Activated B cell treated with CpG ODN at 0.5 μM for 24 hours (primary cell): Measurements from ENCODE around the gene ACOT9. TPM values are rescaled to one million over a fixed set of nuclear protein-coding genes. Genes with fewer than 3 reads are reported as not detected.
"Not testable (repeated sequence)": the region's sequence is repeated elsewhere in the genome, so short reads cannot be mapped to it uniquely, and the experiment has no call there.

ENCODE experiments used
- ATAC-seq: fragments of 200-7000 bp; cut with Tn5 transposase; one replicate; pipeline ENCODE4 v1.10.0; 2021; ENCODE audit warnings: low read depth, mild to moderate bottlenecking, moderate library complexity
- CTCF ChIA-PET: fragments of 350-600 bp; sonication (Branson Sonifier 250); formaldehyde crosslinking; loops from one replicate; lab custom pipeline; 2021; ENCODE audit warnings: antibody characterized with exemption; lab: Charles Lee
- POLR2A ChIA-PET: fragments of 350-600 bp; sonication (Branson Sonifier 250); formaldehyde crosslinking; loops from one replicate; lab custom pipeline; 2021; ENCODE audit warnings: antibody characterized with exemption; lab: Charles Lee
- DNase-seq: peaks from one replicate; pipeline ENCODE4 v3.0.0; 2022
- H3K27ac Mint-ChIP-seq: one replicate; pipeline ENCODE4 v1.8.0; 2020; ENCODE audit warnings: mixed read lengths
- H3K27me3 Mint-ChIP-seq: one replicate; pipeline ENCODE4 v1.8.0; 2021; ENCODE audit warnings: mixed read lengths
- H3K36me3 Mint-ChIP-seq: one replicate; pipeline ENCODE4 v1.8.0; 2021; ENCODE audit warnings: low read depth, mixed read lengths
- H3K4me1 Mint-ChIP-seq: one replicate; pipeline ENCODE4 v1.8.0; 2021; ENCODE audit warnings: mixed read lengths
- H3K4me3 Mint-ChIP-seq: one replicate; pipeline ENCODE4 v1.8.0; 2020; ENCODE audit warnings: mild to moderate bottlenecking, mixed read lengths
- H3K9me3 Mint-ChIP-seq: one replicate; pipeline ENCODE4 v1.8.0; 2020; ENCODE audit warnings: mixed read lengths
- intact Hi-C: fragments of 100-400 bp; cut with micrococcal nuclease; formaldehyde crosslinking; loops from one replicate; pipeline ENCODE4 v1.15.1; 2024
- total RNA-seq: library from RNA; stranded (reverse); gene quantifications from 2 replicates; pipeline ENCODE4 v1.2.3, GENCODE V29; 2022
- TF ChIP-seq, protein P1 (sequence below): fragments of 200-600 bp; IDR thresholded peaks from one replicate; pipeline ENCODE4 v1.8.0; 2022; ENCODE audit warnings: antibody characterized with exemption, mild to moderate bottlenecking

ACOT9 gene
- total RNA-seq, 1 donor from 2014 or later: 49.4 TPM

DNA sequence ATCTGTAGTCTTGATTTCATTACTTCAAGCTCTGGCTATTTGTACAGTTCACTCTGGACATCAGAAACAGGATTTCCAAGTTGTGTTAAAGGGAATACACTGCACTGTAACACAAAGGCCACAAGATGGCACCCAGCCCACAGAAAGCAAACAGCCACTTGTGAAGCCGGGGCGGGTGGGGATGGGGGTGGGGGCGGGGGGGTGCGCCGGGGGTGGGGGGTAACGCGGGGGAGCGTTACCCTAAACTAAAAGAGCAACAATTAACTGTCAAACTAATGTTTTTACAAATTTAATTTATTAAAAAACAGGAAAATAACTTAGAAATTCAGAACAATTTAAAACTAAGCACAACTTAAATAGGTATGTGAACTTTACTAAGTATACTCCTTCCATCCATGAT lies 48.5 kb downstream of the ACOT9 start:
- ATAC-seq (peak; percentile 78), DNase-seq (no peak)
- H3K4me3 Mint-ChIP-seq: no peak overlapping the region
- ChIA-PET CTCF (interaction anchor here (0.8 to 6.8 kb wide), 3 partner anchors 203 to 213 kb away, joined by 3 to 79 read pairs (median 3); partner anchors contain the start of genes APOO and CXorf58), POLR2A (interaction anchor here (0.9 to 1.0 kb wide), 2 partner anchors 27 to 207 kb away, joined by 3 read pairs; partner anchors contain the start of gene PRDX4)
- no peaks in the 10 kb centered on the region for H3K4me1 Mint-ChIP-seq
- intact Hi-C loops: loop anchor here (1.0 to 10.0 kb wide), 7 partner anchors 48 to 550 kb away; partner anchors contain the start of genes ACOT9, EIF2S3 and SAT1
- H3K36me3 Mint-ChIP-seq: no peaks in the 10 kb centered on the region
- no peaks in the 10 kb centered on the region for H3K9me3 Mint-ChIP-seq
- no peak overlapping the region for H3K27ac Mint-ChIP-seq
- TF ChIP-seq, protein P1, sequence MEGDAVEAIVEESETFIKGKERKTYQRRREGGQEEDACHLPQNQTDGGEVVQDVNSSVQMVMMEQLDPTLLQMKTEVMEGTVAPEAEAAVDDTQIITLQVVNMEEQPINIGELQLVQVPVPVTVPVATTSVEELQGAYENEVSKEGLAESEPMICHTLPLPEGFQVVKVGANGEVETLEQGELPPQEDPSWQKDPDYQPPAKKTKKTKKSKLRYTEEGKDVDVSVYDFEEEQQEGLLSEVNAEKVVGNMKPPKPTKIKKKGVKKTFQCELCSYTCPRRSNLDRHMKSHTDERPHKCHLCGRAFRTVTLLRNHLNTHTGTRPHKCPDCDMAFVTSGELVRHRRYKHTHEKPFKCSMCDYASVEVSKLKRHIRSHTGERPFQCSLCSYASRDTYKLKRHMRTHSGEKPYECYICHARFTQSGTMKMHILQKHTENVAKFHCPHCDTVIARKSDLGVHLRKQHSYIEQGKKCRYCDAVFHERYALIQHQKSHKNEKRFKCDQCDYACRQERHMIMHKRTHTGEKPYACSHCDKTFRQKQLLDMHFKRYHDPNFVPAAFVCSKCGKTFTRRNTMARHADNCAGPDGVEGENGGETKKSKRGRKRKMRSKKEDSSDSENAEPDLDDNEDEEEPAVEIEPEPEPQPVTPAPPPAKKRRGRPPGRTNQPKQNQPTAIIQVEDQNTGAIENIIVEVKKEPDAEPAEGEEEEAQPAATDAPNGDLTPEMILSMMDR: no peak
- no peaks in the 10 kb centered on the region for H3K27me3 Mint-ChIP-seq

- ChIA-PET CTCF (interaction anchor here (6.8 kb wide), 1 partner anchor 210 kb away, joined by 79 read pairs; no protein-coding TSS in a partner anchor), POLR2A (interaction anchor here (0.5 kb wide), 1 partner anchor 209 kb away, joined by 3 read pairs; no protein-coding TSS in a partner anchor)
- Mint-ChIP-seq H3K9me3 (no peaks in the 10 kb centered on the region), H3K27me3 (no peaks in the 10 kb centered on the region), H3K36me3 (peaks cover 2% of the 10 kb centered on the region), H3K27ac (no peak overlapping the region), H3K4me3 (no peak overlapping the region), H3K4me1 (no peaks in the 10 kb centered on the region)
- intact Hi-C loops: loop anchor here (10.0 kb wide), 3 partner anchors 363 to 553 kb away; partner anchors contain the start of gene EIF2S3
- no peak for DNase-seq
- no peak for ATAC-seq
- TF ChIP-seq, protein P1: no peak
These were observed 50.9 kb downstream of the ACOT9 start for GRCh38 chrX:23692166-23692565.

DNA sequence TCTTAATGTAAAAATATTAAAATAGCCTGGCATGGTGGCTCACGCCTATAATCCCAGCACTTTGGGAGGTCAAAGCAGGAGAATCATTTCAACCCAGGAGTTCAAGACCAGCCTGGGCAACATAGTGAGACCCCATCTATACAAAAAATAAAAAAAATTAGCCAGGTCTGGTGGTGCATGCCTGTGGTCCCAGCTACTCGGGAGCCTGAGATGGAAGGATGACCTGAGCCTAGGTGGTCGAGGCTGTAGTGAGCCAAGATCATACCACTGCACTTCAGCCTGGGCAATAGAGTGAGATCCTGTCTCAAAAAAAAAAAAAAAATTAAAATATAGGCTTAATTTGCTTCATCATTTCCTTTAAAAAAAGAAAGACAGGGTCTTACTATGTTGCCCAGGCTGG lies 66.6 kb downstream of the ACOT9 start:
- H3K27me3 Mint-ChIP-seq, ATAC-seq, H3K9me3 Mint-ChIP-seq, DNase-seq, H3K27ac Mint-ChIP-seq, CTCF ChIA-PET, intact Hi-C loops, H3K4me3 Mint-ChIP-seq, H3K4me1 Mint-ChIP-seq: not testable (repeated sequence)
- H3K36me3 Mint-ChIP-seq: peaks cover 42% of the 10 kb centered on the region
- POLR2A ChIA-PET: interaction anchor here (0.6 kb wide), 1 partner anchor 9 kb away, joined by 5 read pairs; the partner anchor contains the start of gene PRDX4

DNA sequence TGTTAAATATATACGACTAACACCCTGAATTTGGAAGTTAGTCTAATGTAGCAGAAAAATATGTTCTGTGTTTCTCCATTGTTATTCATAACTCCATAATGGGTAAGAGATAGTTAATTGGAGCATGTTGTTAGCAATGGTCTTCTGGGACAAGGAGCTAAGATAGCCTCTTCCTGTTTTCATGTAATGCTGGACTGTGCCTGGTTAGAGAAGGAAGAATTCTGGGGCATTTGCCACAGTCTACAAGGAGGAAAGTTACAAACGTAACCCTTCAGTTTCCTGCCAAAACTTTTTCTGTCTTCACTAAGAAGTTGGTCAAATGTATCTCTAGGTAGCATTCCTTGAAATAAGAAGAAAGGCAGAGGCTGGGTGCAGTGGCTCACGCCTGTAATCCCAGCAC lies 70.0 kb downstream of the ACOT9 start:
- no peak overlapping the region for H3K4me3 Mint-ChIP-seq
- intact Hi-C loops: no loop called here
- POLR2A ChIA-PET: no interaction called here
- no peak for ATAC-seq
- H3K27ac Mint-ChIP-seq: no peak overlapping the region
- H3K4me1 Mint-ChIP-seq: peaks cover 6% of the 10 kb centered on the region
- CTCF ChIA-PET: no interaction called here
- H3K9me3 Mint-ChIP-seq: no peaks in the 10 kb centered on the region
- no peak for DNase-seq
- H3K36me3 Mint-ChIP-seq: peaks cover 35% of the 10 kb centered on the region
- TF ChIP-seq, protein P1: no peak
- no peaks in the 10 kb centered on the region for H3K27me3 Mint-ChIP-seq

- intact Hi-C loops: no loop called here
- CTCF ChIA-PET: no interaction called here
- Mint-ChIP-seq H3K4me3 (no peak overlapping the region), H3K36me3 (peaks cover 23% of the 10 kb centered on the region), H3K27me3 (no peaks in the 10 kb centered on the region), H3K9me3 (no peaks in the 10 kb centered on the region), H3K4me1 (peaks cover 18% of the 10 kb centered on the region), H3K27ac (no peak overlapping the region)
- POLR2A ChIA-PET: no interaction called here
- ATAC-seq: no peak
- DNase-seq: no peak
- TF ChIP-seq, protein P1: no peak
These were observed 72.5 kb downstream of the ACOT9 start for GRCh38 chrX:23670528-23670927.
